ENCODE results near the gene CCDC57. TPM values are rescaled to one million over a fixed set of nuclear protein-coding genes. Genes with fewer than 3 reads are reported as not detected.

Gene CCDC57
- total RNA-seq, 6 experiments from 2014 or later = 10.1 to 37.4 (median 17.2) TPM

GRCh38 chr17:82103553-82104451 is 108.8 kb downstream of the CCDC57 start:
- ATAC-seq (peak; percentile 30 to 37 (median 31)), DNase-seq (peak; percentile 87 to 96 (median 96))
- Histone ChIP-seq H3K9me3 (no peaks in the 10 kb centered on the region), H3K27me3 (no peaks in the 10 kb centered on the region), H3K36me3 (no peaks in the 10 kb centered on the region), H3K4me1 (peaks cover 0 to 95% (median 46%) of the 10 kb centered on the region in 4 donors), H3K27ac (peak overlapping the region; percentile 79 to 99 (median 99)), H3K4me3 (no peak overlapping the region)
- TF ChIP-seq, protein P1, sequence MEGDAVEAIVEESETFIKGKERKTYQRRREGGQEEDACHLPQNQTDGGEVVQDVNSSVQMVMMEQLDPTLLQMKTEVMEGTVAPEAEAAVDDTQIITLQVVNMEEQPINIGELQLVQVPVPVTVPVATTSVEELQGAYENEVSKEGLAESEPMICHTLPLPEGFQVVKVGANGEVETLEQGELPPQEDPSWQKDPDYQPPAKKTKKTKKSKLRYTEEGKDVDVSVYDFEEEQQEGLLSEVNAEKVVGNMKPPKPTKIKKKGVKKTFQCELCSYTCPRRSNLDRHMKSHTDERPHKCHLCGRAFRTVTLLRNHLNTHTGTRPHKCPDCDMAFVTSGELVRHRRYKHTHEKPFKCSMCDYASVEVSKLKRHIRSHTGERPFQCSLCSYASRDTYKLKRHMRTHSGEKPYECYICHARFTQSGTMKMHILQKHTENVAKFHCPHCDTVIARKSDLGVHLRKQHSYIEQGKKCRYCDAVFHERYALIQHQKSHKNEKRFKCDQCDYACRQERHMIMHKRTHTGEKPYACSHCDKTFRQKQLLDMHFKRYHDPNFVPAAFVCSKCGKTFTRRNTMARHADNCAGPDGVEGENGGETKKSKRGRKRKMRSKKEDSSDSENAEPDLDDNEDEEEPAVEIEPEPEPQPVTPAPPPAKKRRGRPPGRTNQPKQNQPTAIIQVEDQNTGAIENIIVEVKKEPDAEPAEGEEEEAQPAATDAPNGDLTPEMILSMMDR (IDR thresholded peaks at IDR 0.05) = no peak
- TF ChIP-seq POLR2A (IDR thresholded peaks at IDR 0.05) = peak; percentile 39
- intact Hi-C loops (cut with DNase I) = no loop called here
- WGBS (ENCODE audit: insufficient coverage, low coverage, low lambda C conversion rate, missing lambda C conversion rate) = 14% methylated on average over 7 of the region's 24 CpGs

DNA sequence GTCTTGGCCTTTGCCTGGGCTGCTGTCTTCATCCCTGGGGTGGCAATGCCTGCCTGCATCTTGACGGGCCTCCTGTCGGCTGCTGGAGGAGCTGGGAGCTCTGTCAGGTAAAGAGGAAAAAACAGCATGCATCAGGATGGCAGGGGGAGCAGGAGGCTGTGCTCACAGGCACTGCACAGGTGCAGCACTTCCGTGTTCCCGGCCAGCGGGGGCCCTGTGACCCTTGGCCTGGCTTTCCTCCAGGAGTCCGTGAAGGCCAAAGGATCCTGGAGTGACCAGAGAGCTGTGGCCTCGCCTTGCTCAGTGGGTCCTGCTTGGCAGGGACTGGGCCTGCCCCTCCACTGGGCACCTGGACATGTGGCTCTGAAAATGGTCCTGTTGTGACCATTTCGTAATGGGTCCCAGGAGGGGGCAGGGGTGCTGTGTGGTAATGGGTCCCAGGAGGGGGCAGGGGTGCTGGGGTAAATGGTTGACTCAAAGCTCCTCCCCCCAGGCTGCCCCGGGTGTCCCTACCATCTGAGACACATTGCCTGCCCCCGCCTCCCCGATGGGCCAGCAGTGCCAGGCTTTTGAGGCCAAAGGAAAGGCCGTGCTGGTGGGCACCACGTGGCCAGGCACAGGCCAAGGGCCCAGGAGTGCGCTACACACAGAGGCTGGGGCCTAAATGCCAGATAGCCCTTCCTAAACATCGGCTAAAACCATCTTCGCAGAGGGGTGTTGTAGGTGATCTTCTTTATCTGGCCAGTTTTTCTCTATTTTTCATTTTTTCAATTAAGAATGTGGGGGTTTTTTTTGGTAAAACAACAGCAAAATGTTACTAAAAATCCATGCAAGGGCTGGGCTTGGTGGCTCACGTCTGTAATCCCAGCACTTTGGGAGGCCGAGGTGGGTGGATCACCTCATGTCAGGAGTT is 110.6 kb downstream of the CCDC57 start:
- H3K4me3 ChIP-seq = peak overlapping the region in 2 of 3 donors; percentile 31 to 39
- DNase-seq (peak; percentile 88 to 98 (median 97)), ATAC-seq (peak; percentile 35 to 63 (median 42))
- TF ChIP-seq, protein P1 (IDR thresholded peaks at IDR 0.05) = no peak
- no peak for TF ChIP-seq POLR2A (IDR thresholded peaks at IDR 0.05)
- intact Hi-C loops (cut with DNase I) = no loop called here
- H3K27ac ChIP-seq = peak overlapping the region; percentile 79 to 99 (median 99)
- WGBS (ENCODE audit: insufficient coverage, low coverage, low lambda C conversion rate, missing lambda C conversion rate) = 31% methylated on average over 9 of the region's 18 CpGs
- H3K9me3 ChIP-seq = no peaks in the 10 kb centered on the region
- no peaks in the 10 kb centered on the region for H3K36me3 ChIP-seq
- no peaks in the 10 kb centered on the region for H3K27me3 ChIP-seq
- peaks cover 0 to 79% (median 39%) of the 10 kb centered on the region in 4 donors for H3K4me1 ChIP-seq

DNA sequence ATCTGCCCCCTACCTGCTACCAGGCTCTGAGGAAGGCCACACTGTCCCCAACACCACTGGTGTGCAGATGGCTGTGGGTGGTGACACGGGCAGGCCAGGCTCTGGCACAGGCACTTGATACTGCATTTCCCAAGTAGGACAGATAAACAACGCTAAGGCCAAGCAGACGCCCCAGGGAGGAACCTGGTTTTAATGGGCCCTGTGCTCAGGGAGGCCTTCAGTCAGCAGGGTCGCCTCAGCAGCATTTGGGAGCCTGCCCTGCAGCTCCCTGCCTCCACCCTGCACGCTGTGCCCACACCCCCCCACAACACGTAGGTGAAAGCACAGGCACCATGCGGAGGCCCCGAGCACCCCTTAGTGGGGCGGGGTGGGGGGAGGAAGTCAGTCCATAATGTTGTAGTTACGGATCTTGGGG is 111.3 kb downstream of the CCDC57 start:
- peak; percentile 53 to 84 (median 84) for DNase-seq
- WGBS (ENCODE audit: insufficient coverage, low coverage, low lambda C conversion rate, missing lambda C conversion rate) = no CpG with 5 or more reads among the region's 10 CpGs
- Histone ChIP-seq H3K4me1 (peaks cover 0 to 77% (median 33%) of the 10 kb centered on the region in 4 donors), H3K36me3 (peaks cover 0 to 2% (median 0%) of the 10 kb centered on the region in 4 donors), H3K4me3 (peak overlapping the region in 2 of 3 donors; percentile 31 to 39), H3K27ac (peak overlapping the region; percentile 16 to 99 (median 92)), H3K27me3 (no peaks in the 10 kb centered on the region), H3K9me3 (no peaks in the 10 kb centered on the region)
- TF ChIP-seq, protein P1 (IDR thresholded peaks at IDR 0.05) = no peak
- no peak for TF ChIP-seq POLR2A (IDR thresholded peaks at IDR 0.05)
- intact Hi-C loops (cut with DNase I) = no loop called here
- ATAC-seq = peak; percentile 6 to 17 (median 11)

DNA sequence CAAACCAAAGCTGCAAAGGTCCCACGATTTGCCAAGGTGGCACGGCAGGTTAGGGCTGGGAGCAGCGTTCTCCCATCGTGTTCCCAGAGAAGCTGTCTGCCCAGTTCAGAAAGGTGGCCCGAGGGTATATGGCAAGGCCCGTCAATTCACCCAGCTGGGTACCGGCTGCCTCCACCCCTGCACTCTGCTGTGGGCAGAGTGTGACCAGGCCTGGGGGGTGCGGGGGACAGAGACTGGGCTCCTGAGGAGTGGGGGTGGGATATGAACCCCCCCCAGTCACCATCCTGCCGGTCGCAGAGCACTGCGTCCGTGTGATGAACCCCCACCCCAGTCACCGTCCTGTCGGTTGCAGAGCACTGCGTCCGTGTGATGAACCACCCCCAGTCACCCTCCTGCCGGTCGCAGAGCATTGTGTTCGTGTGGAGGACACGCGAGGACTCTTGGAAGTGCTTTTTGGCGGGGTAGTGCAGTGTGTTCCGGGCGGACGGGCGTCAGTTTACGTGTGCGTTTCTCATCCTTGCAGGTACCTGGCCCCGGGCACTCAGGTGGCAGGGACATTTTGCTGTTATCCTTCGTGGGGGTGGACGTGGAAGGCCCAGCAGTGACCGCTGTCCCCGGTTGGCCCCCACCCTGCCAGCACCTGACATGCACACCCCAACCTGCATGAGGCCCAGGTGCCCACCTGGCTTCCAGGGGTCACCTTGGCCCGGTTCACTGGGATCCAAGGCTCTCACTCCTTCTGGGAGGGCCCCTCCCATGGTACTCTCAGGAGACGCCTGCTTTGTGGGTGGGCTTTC is 111.9 kb downstream of the CCDC57 start:
- DNase-seq = peak in 1 of 3 donors; percentile 24
- H3K36me3 ChIP-seq = peaks cover 0 to 8% (median 0%) of the 10 kb centered on the region in 4 donors
- peak overlapping the region in 1 of 3 donors; percentile 39 for H3K4me3 ChIP-seq
- peak overlapping the region; percentile 16 to 99 (median 92) for H3K27ac ChIP-seq
- TF ChIP-seq POLR2A (IDR thresholded peaks at IDR 0.05) = no peak
- TF ChIP-seq, protein P1 (IDR thresholded peaks at IDR 0.05) = no peak
- WGBS (ENCODE audit: insufficient coverage, low coverage, low lambda C conversion rate, missing lambda C conversion rate) = 34% methylated on average over 10 of the region's 35 CpGs
- H3K4me1 ChIP-seq = peaks cover 0 to 76% (median 31%) of the 10 kb centered on the region in 4 donors
- H3K9me3 ChIP-seq = no peaks in the 10 kb centered on the region
- intact Hi-C loops (cut with DNase I) = no loop called here
- no peaks in the 10 kb centered on the region for H3K27me3 ChIP-seq
- no peak for ATAC-seq

Data from right lobe of liver (tissue), 6 donors.